LNCaP clone FGC (cell line): ENCODE data around the gene CCDC157.
"Not testable (repeated sequence)": the region's sequence is repeated elsewhere in the genome, so short reads cannot be mapped to it uniquely, and the experiment has no call there.

ENCODE experiments used
- DNase-seq: peaks from one replicate; pipeline ENCODE4 v3.0.0-alpha.2; 2011; ENCODE audit warnings: low read depth
- H3K4me3 ChIP-seq: 2 replicates; pipeline ENCODE4 v1.5.1; 2011; ENCODE audit warnings: mild to moderate bottlenecking, low read depth, low read length, control low read depth
- CTCF ChIP-seq: IDR thresholded peaks from 2 replicates; pipeline ENCODE4 v1.5.1; 2012; ENCODE audit warnings: mild to moderate bottlenecking; ENCODE audit not compliant: control insufficient read depth, insufficient read depth; ENCODE audit errors: extremely low read depth

CCDC157 gene

GRCh38 chr22:30332994-30333706, 23.7 kb upstream of the CCDC157 start:
- no peak overlapping the region for H3K4me3 ChIP-seq
- no peak for DNase-seq
- TF ChIP-seq CTCF, result no peak

- no peak overlapping the region for H3K4me3 ChIP-seq
- TF ChIP-seq CTCF, result no peak
- no peak for DNase-seq
Observed at GRCh38 chr22:30333707-30334087, 23.1 kb upstream of the CCDC157 start.

- TF ChIP-seq CTCF, result no peak
- H3K4me3 ChIP-seq, result no peak overlapping the region
- DNase-seq, result no peak
Observed at GRCh38 chr22:30334646-30335045, 22.2 kb upstream of the CCDC157 start.

- TF ChIP-seq CTCF, result no peak
- DNase-seq, result no peak
- no peak overlapping the region for H3K4me3 ChIP-seq
Observed at GRCh38 chr22:30335236-30335635, 21.6 kb upstream of the CCDC157 start.

GRCh38 chr22:30336752-30337460, 19.9 kb upstream of the CCDC157 start:
- H3K4me3 ChIP-seq, result no peak overlapping the region
- no peak for TF ChIP-seq CTCF
- DNase-seq, result no peak

GRCh38 chr22:30337461-30337778, 19.4 kb upstream of the CCDC157 start:
- DNase-seq, result no peak
- H3K4me3 ChIP-seq, result no peak overlapping the region
- no peak for TF ChIP-seq CTCF

- not testable (repeated sequence) for H3K4me3 ChIP-seq, DNase-seq
Observed at GRCh38 chr22:30338341-30338740, 18.5 kb upstream of the CCDC157 start.
